OCI-M2 (cell line): Measurements from ENCODE around the gene WDR27.
"Not testable (repeated sequence)": the region's sequence is repeated elsewhere in the genome, so short reads cannot be mapped to it uniquely, and the experiment has no call there.

Source experiments
- DNase-seq: peaks from one replicate; lab custom pipeline; 2025; ENCODE audit not compliant: unreplicated experiment; lab: John Stamatoyannopoulos, UW

The WDR27 gene

DNA sequence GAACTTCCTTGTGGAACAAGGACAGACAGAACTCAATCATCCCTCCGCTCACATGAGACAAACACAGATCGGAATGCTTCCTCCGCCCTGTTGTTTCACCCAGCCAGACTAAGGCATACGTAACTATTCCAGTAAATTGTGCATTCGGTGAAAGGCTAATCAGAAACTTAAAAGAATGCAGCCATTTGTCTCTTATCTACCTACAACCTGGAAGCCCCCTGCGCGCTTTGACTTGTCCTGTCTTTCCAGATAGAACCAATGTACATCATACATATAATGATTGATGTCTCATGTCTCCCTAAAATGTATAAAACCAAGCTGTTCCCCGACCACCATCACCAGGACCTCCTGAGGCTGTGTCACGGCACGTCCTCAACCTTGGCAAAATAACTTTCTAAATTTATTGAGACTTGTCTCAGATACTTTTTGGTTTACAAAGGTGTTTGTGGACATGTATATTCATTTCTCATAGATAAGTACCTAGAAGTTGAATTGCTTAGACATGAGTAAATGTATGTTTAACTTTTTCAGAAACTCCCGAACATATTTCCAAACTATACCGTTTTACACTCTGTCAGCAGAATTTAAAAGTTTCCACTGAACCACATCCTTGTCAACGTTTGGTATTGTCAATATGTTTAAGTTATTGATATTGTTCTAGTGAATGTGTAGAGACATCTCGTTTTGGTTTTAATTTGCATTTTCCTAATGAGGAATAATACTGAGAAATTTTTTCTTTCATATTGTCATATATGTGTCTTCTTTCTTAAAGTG is 250.6 kb downstream of the WDR27 start:
- DNase-seq, result no peak

- no peak for DNase-seq
Observed at GRCh38 chr6:169450097-169450496, 251.7 kb downstream of the WDR27 start.

GRCh38 chr6:169449221-169449620 is 252.6 kb downstream of the WDR27 start:
- DNase-seq, result no peak

DNA sequence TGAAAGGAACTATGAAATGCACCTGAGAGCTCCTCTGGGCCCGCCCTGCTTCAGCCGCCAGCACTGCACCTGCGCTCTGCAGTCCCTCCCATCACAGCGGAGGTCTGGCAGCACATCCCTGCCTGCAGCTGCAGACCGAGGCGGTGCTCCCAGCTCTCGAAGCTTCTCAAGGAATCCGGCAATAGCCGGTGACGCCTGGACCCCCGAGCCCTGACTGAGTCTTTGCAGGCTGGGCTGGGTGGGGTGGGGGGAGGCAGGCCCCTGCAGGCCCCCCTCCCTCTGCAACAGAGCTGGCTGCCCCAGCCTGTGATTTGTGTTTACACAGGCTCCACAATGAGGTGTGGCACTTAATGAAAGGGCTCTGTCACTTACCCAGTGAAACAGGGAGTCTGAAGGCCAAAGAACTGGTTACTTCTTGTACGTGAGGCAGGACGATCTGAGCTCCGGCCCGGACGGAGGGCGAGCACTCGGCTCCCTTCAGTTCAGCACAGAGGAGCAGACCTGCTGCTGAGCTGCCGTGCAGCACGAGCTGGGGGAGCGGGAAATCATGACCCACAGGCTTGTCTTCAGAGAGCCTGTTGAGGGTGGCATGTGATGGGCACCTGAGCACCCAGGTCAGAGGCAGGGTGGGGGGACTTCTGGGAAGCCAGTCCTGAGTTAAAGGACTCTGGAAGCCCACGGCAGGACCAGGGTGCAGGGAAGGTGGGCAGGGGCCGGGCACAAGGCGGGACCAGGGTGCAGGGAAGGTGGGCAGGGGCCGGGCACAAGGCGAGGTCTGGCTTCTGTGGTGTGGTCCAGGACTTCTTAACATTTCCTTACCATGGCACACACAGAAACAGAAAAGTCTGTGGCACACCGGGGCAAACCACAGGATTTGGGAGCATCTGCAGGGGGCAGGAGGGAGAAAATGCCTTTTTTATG is 255.9 kb downstream of the WDR27 start:
- DNase-seq, result no peak

DNA sequence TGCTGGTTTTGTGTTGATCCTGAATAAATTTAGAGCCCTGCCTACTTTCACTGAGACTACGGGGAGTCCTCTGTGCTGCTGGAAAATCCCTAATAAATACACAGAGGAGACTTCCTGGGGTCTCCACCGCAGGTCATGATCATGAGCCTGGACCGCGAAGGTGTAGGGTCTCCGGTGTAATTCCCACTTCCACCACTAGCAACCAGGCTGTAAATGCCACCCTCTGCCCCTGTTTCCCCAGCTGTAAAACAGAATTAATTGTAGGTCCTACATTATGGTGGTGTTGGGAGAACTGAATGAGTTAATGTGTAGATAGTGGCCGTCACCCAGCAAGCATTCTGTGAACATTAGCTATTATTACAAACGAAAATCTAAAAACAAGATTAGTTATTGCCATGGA is 256.6 kb downstream of the WDR27 start:
- no peak for DNase-seq

DNA sequence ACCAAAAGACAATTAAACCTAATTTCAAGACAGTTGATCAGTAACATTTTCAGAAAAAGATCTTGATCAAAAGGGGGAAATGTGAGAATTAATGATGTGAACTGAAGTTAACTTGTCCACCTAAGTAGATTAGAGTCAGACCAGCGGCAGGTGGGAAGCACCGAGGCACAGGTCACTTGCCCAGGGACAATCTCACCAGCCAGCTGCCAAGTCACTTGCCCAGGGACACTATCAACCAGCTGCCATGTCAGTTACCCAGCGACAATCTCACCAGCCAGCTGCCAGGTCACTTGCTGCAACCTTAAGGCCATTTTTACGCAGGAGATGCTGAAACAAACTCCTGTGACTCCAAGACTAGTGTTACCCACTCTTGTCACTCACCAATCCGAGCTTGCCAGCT is 260.5 kb downstream of the WDR27 start:
- no peak for DNase-seq

DNA sequence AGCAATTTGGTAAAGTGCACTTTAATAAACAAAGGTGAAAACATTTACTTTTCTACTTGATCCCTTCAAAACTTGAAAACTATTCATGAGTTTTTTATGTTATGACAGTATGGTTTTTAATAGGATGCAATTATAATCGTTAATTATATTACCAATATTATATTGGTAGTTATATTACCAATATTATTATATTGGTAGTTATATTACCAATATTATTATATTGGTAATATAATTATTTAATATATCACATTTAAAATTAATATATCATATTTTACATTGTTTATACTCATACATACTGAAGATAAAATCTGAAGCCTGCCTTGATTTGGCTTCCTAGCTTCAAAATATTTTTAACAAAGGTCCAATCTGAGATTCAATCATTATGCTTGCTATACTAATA is 262.1 kb downstream of the WDR27 start:
- no peak for DNase-seq

- not testable (repeated sequence) for DNase-seq
Observed at GRCh38 chr6:169434554-169434953, 267.3 kb downstream of the WDR27 start.

DNA sequence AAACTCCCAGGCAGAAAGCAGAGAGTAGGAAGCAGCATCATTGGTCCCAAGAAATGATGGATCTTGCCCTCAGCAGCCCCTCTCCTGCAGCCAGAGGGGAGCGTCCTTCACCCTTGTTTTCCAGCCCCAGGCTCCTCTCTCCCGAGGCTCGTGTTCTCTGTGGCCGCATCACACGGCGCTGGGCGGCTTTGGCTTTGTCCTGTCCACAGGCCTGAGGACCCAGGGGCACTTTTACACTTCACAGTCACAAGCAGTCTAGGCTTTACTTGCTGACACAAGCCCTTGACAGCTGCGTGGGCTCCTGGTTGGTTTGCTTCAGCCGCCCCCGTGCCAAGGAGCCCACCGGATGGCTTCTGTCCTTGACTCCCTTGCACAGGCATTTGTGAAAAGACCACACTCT is 272.8 kb downstream of the WDR27 start:
- DNase-seq, result no peak

DNA sequence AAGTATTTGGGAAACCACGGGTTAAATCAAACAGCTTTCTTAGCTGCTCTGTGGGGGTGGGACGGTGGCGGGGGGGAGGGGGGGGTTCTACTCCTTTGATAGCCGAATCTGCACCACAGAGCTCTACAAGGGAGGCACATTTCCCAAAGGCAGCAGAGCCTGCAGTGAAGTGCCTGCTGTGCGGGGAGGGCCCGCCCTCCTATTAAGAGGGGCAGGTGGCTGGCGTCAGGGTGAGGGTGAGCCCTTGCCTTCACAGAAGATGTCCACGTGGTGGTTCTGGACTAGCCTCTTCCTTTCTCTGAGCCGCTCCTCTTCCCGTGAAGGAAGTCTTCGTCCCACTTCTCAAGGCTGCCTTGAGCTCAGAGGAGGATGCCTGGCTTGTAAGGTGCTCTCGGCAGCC is 273.3 kb downstream of the WDR27 start:
- DNase-seq, result no peak

DNA sequence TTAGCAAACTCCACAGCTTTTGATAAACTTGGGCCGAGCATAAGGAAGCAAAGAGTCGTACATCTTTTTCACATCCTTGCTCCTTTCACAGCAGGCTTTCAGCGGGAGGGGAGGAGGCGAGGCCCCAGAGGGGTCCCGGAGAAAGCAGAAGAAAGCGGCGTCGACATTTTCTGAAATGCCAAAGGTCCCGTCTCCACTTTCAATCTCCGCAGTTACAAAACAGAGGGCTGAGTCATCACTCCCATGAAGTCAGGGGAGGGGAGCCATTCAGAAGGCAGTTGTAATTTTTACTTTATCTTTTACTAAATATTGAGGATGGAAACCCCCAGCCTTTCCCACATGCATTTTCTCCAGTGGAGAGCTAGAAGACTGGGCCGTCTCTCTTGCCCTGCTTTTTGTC is 274.0 kb downstream of the WDR27 start:
- DNase-seq, result no peak

DNA sequence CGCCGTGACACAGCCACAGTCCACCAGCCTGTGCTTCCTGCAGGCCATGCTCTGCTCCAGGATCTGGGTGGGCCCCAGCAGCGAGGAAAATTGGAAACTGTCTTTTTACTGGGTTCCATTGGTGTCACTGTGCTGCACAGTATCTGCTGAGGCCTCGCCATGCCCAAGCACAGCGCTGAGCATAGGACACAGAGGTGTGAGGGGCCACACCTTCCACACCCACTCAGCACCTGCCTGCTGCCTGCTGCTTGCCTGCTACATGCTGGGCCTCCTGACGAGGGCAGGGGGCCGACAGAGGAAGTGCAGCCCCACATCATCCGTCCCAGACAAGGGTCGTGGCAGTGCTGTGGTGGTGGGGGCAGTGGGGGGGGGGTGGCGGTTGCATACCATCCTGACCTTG is 275.2 kb downstream of the WDR27 start:
- DNase-seq, result no peak

DNA sequence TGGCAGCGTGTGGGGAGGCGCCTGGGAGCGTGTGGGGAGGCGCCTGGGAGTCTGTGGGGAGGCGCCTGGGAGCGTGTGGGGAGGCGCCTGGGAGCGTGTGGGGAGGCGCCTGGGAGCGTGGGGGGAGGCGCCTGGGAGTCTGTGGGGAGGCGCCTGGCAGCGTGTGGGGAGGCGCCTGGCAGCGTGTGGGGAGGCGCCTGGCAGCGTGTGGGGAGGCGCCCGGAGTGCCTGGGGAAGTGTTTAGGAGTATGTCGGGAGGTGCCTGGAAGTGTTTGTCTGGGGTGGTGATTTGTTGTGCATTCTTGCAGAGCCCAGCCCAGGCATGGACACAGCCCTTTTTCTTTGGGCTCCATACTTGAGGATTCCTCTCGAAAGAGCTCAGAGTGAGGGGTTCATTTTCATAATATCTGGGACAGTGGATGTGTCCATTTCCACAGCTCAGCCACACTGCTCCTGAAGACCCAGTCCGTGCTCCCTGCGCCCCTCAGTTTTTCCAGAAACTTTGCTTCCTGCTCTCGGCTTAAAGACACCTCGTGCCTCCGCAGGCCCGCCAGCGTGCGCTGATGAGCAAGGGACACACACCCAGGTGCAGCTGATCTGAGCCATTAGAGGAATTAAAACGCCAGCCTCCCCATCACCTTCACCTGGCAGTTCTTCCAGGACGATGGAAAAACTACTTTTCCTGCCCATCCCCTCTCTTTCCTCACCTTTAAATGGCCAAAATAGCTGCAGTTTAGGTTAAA is 276.0 kb downstream of the WDR27 start:
- no peak for DNase-seq

- DNase-seq, result no peak
Observed at GRCh38 chr6:169424821-169425240, 277.0 kb downstream of the WDR27 start.

GRCh38 chr6:169424149-169424804 is 277.6 kb downstream of the WDR27 start:
- DNase-seq, result no peak

DNA sequence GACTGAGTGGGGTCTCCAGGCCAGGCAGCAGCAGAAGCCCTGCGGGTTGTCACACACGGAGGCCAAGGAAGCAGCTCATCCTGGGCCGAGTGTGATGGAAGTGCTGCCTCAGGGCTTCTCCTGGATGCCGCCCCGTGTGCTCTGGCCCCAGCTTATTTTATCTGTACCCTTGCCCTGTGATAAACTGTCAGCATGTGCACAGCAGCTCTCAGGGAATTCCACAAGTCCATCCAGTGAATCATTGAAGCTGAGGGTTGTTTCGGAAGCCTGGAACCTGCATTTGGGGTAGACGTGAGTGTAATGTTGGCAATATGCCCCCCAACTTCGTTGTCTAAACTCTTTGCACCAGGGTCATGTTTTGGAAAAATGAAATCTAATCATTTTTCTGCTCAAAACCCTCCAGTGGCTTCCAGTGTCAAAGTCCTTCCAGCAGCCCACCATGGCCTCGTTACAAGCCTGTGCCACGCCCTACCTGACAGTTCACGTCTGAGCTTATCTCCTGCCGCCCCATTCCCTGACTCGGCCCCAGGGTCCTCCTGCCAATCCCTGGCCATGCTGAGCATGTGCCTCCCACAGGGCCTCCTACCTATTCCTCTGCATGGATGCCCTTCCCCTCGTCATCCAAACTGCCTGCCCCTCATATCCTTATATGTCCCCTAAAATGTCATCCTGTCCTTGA is 280.1 kb downstream of the WDR27 start:
- DNase-seq, result no peak

- DNase-seq, result no peak
Observed at GRCh38 chr6:169420912-169421543, 280.8 kb downstream of the WDR27 start.

GRCh38 chr6:169417101-169417500 is 284.7 kb downstream of the WDR27 start:
- DNase-seq, result no peak

- no peak for DNase-seq
Observed at GRCh38 chr6:169416249-169416648, 285.6 kb downstream of the WDR27 start.

DNA sequence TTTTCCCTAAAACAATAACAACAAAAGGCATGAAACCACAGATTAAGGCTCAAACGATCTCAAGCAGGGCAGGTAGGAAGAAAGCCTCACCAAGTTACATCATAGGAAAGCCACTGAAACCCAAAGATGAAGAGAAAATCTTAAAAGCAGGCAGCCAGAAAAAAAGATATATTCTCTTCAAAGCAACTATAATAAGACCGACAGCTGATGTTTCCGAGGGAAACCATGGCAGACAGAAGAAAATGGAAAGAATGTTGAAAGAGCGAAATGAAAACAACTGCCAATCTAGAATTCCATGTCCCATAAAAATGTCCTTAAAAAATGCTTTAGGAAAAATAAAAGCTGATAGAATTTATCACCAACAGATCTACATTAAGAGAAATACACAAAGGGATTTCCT is 286.6 kb downstream of the WDR27 start:
- no peak for DNase-seq
